ENCODE results near the gene KMT2B.

KMT2B gene

DNA sequence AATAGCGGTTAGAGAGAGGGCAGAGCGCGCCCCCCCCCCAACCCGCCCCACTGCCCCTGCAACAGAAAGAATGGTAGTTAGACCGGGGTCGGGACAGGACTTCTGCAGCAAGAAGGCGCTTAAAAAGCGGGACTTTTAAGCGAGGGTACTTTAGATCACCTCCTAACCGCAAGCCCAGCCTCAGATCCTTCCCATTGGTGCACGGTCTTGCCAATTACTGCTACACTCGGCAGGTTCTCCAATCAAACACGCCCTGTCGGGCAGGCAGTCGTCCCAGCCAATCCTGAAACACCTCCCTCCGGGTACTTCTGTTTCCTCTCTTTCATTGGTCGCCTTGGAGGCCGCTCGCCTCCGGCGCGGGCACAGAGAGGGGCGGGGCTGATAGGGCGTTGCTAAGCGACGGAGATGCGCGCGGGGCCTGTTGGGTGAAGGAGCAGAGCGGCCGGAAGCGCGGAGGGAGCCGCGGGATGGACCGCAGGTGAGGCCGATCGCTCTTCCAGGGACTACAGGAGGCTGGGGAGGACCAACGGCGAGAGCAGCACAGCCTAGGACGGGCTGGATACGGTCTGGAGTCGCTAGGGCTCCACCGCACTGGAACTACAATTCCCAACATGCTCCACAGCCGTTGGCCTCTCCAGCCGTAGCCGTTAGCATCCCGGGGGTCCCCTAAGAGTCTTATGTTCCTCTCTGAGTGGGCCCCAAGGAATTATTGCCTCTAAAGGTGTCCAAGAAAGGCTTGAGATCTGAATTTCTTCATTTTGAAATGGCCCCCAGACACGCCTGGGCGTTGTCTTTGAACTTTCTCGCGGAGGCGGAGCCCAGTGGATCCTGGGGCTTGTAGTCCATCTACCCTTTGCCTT is 40.2 kb downstream of the KMT2B start, which contains the start of gene PROSER3:
TSS of gene PROSER3 (plus strand) at position 428 of the 860 bp plus-strand sequence. CDS start at position 468, 40 bp downstream.
- H3K4me3 ChIP-seq (ENCODE audit: low read depth, low read length): peak within 1 kb of the TSS; percentile 96
- DNase-seq (ENCODE audit: low read depth): peak; percentile 98
- TF ChIP-seq, protein P1, sequence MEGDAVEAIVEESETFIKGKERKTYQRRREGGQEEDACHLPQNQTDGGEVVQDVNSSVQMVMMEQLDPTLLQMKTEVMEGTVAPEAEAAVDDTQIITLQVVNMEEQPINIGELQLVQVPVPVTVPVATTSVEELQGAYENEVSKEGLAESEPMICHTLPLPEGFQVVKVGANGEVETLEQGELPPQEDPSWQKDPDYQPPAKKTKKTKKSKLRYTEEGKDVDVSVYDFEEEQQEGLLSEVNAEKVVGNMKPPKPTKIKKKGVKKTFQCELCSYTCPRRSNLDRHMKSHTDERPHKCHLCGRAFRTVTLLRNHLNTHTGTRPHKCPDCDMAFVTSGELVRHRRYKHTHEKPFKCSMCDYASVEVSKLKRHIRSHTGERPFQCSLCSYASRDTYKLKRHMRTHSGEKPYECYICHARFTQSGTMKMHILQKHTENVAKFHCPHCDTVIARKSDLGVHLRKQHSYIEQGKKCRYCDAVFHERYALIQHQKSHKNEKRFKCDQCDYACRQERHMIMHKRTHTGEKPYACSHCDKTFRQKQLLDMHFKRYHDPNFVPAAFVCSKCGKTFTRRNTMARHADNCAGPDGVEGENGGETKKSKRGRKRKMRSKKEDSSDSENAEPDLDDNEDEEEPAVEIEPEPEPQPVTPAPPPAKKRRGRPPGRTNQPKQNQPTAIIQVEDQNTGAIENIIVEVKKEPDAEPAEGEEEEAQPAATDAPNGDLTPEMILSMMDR (IDR thresholded peaks at IDR 0.05; ENCODE audit: control insufficient read depth, extremely low read depth, insufficient read depth): no peak

GRCh38 chr19:35759697-35760096 is 41.9 kb downstream of the KMT2B start:
- TF ChIP-seq, protein P1 (IDR thresholded peaks at IDR 0.05; ENCODE audit: control insufficient read depth, extremely low read depth, insufficient read depth): no peak
- no peak overlapping the region for H3K4me3 ChIP-seq (ENCODE audit: low read depth, low read length)
- no peak for DNase-seq (ENCODE audit: low read depth)

DNA sequence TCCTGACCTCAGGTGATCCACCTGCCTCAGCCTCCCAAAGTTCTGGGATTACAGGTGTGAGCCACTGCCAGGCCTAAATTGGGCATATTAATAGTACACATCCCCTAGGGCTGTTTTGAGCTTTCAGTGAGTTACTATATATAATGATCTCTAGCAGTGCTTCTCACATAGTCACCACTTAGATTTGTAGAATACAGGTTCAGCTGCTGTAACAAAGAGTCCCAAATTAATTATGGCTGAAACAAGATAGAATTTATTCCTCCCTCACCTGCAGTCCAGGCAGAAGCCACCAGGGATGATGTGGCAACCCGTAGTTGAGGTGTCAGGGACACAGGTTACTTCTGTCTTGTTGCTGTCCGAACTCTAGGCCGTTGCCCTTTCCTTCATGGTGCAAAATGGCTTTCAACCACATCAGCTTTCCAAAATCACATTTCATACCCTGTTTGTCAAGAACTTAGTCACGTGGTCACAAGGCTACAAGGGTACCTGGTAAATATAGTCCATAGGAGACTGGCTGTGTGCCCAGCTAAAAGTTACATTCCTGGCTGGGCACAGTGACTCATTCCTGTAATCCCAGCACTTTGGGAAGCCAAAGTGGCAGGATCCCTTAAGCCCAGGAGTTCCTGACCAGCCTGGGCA is 43.0 kb downstream of the KMT2B start:
- TF ChIP-seq, protein P1 (IDR thresholded peaks at IDR 0.05; ENCODE audit: control insufficient read depth, extremely low read depth, insufficient read depth): no peak
- no peak for DNase-seq (ENCODE audit: low read depth)
- no peak overlapping the region for H3K4me3 ChIP-seq (ENCODE audit: low read depth, low read length)

GRCh38 chr19:35764432-35765315 is 46.9 kb downstream of the KMT2B start:
- no peak for DNase-seq (ENCODE audit: low read depth)
- TF ChIP-seq, protein P1 (IDR thresholded peaks at IDR 0.05; ENCODE audit: control insufficient read depth, extremely low read depth, insufficient read depth): no peak
- H3K4me3 ChIP-seq (ENCODE audit: low read depth, low read length): no peak overlapping the region

DNA sequence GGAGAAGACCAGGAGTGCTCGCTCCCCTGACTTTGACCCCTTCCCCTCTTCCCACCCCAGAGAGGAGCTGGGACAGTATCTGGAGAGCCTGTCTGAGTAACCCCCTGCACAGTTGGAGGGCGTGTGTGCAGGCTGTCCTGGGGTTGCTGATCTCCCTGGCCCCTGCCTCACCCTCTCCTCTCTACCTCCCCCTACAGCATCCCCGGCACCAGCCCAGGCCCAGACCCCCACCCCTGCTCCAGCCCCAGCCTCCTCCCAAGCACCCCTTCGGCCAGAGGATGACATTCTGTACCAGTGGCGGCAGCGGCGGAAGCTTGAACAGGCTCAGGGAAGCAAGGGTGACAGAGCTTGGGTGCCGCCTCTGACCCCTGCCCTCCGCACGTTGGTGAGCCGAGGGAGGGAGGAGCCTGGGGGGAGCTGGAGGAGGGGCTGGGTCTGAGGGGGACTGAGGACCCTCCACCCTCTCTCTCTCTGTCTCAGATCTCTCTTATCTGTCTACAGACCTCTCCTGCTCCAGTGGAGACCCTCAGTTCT is 48.8 kb downstream of the KMT2B start:
- DNase-seq (ENCODE audit: low read depth): no peak
- no peak overlapping the region for H3K4me3 ChIP-seq (ENCODE audit: low read depth, low read length)
- TF ChIP-seq, protein P1 (IDR thresholded peaks at IDR 0.05; ENCODE audit: control insufficient read depth, extremely low read depth, insufficient read depth): no peak

DNA sequence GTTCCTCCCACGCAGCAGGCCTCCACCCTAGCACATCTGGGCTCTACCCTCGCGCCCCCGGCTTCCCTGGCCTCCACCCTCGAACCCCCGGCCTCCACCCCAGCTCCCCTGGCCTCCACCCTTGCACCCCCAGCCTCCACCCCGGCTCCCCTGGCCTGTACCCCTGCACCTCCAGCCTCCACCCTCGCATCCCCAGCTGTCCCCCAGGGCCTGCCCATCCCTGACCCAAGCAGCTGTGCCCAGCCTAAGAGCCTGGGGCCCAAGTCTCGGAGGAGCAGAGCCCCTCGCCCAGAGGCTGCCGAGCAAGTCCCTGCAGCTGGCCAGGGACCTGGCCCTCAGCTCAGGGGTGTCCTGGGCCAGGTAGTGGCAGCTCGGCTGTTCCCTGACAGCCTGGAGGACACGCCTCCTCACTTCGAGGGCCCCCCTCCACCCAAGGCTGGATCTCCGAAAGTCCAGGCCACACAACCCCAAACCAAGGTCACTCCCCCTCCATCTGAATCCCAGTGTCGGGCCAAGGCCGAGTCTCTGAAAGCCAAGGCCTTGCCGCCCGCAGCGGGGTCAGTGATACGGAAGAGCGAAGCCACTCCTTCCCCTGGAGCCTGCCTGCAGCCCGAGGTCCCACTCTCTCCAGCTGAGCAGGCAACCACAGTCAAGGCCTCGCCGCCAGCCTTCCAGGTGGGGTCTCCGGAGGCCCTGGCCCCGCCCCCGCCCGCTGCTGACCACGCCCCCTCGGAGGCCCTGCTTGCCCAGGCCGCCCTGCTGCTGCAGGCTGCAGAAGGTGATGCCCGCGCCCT is 49.7 kb downstream of the KMT2B start:
- DNase-seq (ENCODE audit: low read depth): no peak
- H3K4me3 ChIP-seq (ENCODE audit: low read depth, low read length): no peak overlapping the region
- TF ChIP-seq, protein P1 (IDR thresholded peaks at IDR 0.05; ENCODE audit: control insufficient read depth, extremely low read depth, insufficient read depth): no peak

Data from LNCaP clone FGC (cell line).